HG03520 (cell line): ENCODE measurements around the gene SLCO4A1.

Experiments
- ATAC-seq: cut with Tn5 transposase; IDR thresholded peaks from one replicate; pipeline ENCODE4 v1.9.1; 2021; ENCODE audit warnings: mild to moderate bottlenecking, moderate library complexity; ENCODE audit not compliant: unreplicated experiment

The SLCO4A1 gene

GRCh38 chr20:62636446-62636845 lies 5.9 kb upstream of the SLCO4A1 start:
- ATAC-seq = no peak

GRCh38 chr20:62637110-62637509 lies 5.2 kb upstream of the SLCO4A1 start:
- ATAC-seq = no peak

- no peak for ATAC-seq
Observed at GRCh38 chr20:62637521-62638054, 4.7 kb upstream of the SLCO4A1 start.

GRCh38 chr20:62638055-62638570 lies 4.2 kb upstream of the SLCO4A1 start:
- ATAC-seq = no peak

- ATAC-seq = no peak
Observed at GRCh38 chr20:62638679-62639406, 3.5 kb upstream of the SLCO4A1 start.

DNA sequence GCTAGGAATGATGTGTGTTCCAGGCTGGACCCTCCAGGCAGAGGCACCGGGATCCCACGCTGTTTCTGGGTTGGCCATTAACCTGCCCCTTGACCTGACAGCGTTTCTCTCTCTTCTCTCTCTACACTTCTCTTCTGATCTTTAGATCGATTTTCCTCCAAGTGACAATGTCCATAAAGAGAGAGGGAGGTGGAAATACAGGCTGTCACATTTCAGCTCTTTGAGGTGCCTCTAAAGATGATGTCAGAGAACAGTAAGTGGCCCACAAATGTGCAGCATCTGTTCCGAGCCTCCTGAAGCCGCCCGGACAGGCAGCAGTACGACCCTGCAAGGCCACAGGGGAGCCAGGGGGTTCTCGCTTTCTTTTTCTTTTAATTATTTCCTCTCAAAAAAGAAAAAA lies 2.5 kb upstream of the SLCO4A1 start:
- no peak for ATAC-seq

DNA sequence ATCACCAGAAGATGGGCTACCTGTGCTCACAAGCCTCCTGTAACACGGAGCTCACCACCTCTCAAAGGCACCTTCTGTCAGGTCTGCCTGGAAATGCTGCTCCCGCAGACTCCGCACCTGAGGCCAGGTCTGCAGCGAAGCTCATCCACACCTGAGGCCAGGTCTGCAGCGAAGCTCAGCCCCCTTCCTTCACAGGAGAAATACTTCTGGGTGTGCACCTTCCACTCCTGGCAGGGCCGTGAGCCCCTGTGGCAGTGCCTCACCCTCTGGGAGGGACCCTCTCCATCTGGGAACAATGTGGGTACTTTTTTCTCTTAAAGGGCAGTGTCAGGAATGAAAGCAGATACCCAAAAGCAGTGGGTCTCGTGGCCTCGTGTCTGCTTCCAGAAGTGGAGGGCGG lies 1.4 kb upstream of the SLCO4A1 start:
- no peak for ATAC-seq

GRCh38 chr20:62641321-62642050 lies 817 bp upstream of the SLCO4A1 start:
- no peak for ATAC-seq

DNA sequence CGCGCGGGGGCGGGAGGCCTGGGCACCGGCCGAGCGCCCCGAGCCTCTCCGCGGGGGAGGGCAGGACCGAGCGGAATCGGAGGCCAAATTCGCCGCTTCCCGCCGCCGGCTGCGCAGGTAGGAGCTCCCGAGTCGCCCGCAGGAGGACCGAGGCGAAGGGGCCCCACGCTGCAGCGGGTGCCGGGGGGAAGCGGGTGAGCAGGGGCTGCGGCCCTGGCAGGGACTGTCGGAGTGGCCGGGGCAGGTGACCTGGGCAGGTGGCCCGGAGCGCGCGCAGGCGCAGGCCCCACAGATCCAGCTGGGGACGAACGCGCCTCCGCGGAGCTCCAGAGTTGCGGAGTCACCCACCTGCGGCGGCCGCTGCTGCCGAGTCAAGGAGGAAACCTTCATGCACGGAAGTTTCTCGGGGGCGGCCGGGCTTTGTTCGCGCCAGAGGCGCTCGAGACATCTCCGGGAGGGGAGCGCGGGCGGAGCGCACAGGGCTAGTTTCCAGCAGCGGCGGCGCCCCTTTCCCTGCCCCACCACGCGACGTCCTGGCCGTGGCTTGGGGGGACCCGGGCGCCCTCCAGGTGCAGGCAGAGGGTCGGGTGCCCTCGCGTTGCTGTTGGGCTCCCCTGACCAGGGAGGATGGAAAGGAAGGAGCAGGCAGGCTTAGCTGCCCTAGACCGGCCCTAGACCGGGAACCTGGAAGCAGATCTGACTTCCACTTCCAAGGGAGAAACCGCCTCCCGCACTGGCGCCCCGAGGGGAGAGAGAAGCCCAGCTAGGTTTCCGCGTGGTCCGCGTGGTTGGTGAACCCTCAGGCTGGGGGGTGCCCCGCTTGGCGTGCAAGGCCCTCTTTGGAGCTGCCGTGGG lies 590 bp downstream of the SLCO4A1 start:
- peak; percentile 32 for ATAC-seq

GRCh38 chr20:62643521-62644043 lies 1.3 kb downstream of the SLCO4A1 start:
- no peak for ATAC-seq

GRCh38 chr20:62644044-62644795 lies 1.9 kb downstream of the SLCO4A1 start:
- ATAC-seq = no peak

GRCh38 chr20:62644802-62645496 lies 2.6 kb downstream of the SLCO4A1 start:
- no peak for ATAC-seq

DNA sequence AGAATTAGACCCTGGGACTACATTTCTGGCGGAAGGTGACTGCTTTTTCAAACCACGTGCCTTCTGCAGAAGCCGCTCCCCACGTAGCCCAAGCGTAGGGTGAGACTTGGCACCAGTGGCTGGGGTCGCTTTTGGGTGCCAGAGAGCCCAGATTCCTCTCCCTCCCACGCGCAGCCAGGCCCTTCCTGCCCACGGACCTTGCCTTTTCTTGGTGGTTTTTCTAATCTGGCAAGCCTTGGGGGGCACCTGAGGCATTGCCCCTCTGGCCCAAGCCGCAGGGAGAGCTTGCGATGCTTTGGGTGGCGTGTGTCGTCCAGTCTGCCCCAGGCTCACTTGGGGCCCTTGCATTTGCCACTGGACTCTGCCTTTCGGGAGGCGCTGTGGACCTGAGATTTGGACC lies 3.3 kb downstream of the SLCO4A1 start:
- no peak for ATAC-seq

DNA sequence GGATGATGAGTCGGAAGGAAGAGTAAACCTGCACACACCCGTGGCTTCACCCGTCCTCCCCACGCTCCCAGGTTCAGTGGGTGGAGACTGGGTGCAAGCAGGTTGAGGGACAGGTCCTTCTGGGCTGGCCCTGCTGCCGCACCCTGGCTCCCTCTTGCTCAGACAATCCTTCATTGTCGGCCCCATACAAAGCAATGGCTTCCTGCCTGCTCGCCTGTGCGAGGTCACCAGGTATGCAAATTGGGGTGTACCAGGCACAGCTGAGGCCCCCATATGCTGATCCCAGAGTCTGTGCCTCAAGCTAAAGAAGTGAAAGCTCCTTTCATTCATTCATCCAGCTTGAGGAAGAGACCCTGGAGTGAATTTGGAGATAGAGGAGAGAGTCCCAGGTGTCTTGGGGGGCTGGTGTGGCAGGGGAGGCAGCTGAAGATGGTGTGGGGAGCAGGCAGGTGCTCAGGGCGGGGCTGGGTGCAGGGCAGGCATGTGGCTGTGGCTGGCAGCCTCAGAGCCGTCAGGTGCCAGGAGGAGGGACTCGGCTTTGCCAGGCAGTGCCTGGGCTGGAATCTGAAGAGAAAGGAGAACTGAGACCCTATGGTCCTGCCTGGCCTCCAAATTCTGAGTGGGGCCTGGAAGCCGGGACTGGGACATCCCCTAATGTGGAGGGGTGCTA lies 4.7 kb downstream of the SLCO4A1 start:
- no peak for ATAC-seq

DNA sequence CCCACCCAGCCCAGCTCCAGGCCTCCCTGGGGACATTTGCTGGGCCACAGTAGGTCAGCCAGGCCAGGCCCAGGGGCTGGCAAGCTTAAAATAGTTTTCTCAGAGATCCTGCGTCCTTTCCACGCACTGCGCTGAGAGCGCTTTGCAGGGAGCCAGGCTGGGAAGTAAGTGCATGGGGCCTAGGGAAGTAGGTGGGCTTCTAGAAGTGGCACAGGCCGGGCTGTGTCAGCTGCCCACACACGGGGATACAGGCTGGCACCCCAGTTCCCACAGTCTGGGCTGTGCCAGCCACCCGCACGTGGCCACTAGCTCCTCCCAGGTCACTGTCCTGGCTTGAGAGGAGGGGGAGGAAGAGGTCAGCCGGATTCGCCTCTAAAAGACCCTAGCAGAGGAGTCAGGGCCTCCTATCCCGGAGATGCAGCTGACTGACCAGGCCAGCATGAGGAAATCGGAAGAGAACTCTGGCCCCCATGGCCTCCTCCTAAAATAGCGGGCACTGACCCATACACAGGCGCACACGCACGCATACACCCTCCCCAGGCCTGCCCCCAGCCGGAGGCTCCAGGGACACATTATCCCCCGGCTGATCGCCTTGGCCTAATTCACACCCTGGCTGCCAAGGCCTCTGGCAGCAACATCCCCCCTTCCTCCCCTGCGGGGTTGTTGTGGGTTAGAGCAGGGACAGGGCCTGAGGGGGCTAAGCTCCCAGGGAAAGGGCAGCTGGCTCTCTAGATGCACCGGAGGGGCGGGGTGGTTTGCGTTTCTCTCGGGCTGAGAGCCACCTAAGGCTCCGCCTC lies 5.4 kb downstream of the SLCO4A1 start:
- ATAC-seq = no peak

DNA sequence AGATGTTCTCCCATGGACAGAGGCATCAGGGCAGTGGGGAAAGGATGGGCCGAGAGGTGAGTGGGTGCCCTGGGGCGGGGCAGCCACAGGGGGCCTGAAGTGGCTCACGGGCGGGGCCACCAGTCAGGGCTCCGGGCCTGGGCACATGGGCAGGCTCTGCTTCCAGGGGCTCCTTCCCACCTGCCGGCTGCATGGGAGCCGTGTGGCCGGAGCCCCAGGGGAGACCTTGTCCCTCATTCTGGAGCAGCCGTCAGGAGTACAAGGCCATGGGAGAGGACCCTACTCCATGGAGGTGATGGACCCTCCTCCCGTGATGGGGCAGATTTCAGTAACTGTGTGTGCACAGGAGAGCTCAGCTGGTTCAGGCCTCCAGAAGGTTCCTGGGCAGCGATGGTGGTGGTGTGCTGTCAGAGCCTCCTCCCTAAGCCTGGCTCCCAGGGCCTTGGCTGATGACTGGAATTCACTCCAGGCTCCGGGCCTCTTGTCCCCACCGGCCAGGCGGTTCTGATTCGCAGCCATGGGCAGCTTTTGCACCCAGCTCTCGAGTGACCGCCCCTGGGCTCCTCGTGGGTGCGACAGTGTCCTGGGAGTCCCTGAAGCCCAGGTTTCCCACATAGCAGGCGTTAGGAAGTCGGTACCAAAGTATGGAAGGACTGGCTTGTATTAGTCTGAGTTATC lies 6.2 kb downstream of the SLCO4A1 start:
- no peak for ATAC-seq

DNA sequence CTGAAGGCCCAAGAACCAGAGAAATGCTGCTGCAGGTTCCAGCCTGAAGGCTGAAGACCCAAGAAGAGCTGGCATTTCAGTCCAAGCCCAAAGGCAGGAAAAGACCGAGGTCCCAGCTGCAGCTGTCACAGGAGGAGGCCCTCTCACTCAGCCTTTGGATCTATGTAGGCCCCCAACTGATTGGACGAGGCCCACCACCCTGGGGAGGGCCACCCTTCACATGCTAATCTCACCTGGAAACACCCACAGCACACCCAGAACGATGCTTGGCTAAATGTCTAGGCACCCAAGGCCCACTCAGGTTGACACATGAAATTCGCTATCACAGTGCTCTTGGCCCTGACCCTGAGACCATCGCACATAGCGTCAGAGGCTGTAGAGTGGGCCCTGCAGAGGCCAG lies 6.8 kb downstream of the SLCO4A1 start:
- no peak for ATAC-seq
